Omental fat pad (tissue), 4 donors: ENCODE measurements around the gene PRKAR1A. TPM values are rescaled to one million over a fixed set of nuclear protein-coding genes. Genes with fewer than 3 reads are reported as not detected.

Source experiments
- ATAC-seq: fragments of 150-250 bp; one replicate; pipeline ENCODE4 v1.9.1; 2016; ENCODE audit warnings: mild to moderate bottlenecking, moderate library complexity; ENCODE audit not compliant: low FRiP score
- DNase-seq: peaks from one replicate; pipeline ENCODE4 v3.0.0-alpha.2; 2019; ENCODE audit warnings: low spot score
- CTCF ChIP-seq, 3 donors: fragments of 450-650 bp; IDR thresholded peaks; one replicate each; pipeline ENCODE4 v1.5.1; 2016 to 2017; ENCODE audit warnings: antibody characterized with exemption in 3 of 3, mild to moderate bottlenecking in 3 of 3, moderate library complexity in 2 of 3
- total RNA-seq, 4 donors: library from RNA; depleted of rRNA; stranded (reverse); fragments of >200 nt; gene quantifications; one replicate each; pipeline ENCODE4 v1.1.0, GENCODE V29; 2016

The PRKAR1A gene
- total RNA-seq, 4 donors from 2014 or later, result 352 to 561 (median 476) TPM

DNA sequence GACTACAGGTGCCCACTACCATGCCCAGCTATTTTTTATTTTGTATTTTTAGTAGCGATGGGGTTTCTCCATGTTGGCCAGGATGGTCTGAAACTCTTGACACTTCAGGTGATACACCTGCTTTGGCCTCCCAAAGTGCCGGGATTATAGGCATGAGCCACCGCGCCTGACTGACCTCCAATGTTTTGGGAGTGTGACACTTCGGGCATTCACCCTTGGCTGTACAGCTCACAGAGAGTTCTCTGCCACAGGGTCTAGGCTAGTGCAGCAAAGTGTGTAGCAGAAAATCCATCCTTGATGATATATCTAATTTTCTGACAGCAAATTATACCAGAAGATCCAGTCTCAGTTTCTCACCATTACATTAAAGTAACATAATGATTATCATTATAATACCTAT, 74.8 kb downstream of the PRKAR1A start:
- no peak for TF ChIP-seq CTCF (IDR thresholded peaks at IDR 0.05)
- DNase-seq (no peak), ATAC-seq (no peak)

- ATAC-seq (no peak), DNase-seq (no peak)
- TF ChIP-seq CTCF (IDR thresholded peaks at IDR 0.05), result no peak
Observed at GRCh38 chr17:68587847-68588246, 75.6 kb downstream of the PRKAR1A start.

DNA sequence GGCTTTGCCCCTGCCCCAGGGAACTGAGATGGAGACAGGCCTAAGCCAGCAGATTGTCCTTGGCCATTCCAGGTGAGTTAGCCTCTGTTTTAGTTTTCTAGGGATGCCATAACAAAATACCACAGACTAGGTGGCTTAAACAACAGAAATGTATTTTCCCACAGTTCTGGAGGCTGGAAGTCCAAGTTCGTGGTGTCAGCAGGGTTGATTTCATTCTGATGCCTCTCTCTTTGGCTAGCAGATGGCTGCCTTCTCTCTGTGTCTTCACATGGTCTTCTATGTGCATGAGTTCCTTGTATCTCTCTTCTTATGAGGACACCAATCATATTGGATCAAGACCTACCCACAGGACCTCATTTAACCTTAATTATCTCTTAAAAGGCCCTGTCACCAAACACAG, 76.1 kb downstream of the PRKAR1A start:
- ATAC-seq (no peak), DNase-seq (no peak)
- TF ChIP-seq CTCF (IDR thresholded peaks at IDR 0.05), result no peak

DNA sequence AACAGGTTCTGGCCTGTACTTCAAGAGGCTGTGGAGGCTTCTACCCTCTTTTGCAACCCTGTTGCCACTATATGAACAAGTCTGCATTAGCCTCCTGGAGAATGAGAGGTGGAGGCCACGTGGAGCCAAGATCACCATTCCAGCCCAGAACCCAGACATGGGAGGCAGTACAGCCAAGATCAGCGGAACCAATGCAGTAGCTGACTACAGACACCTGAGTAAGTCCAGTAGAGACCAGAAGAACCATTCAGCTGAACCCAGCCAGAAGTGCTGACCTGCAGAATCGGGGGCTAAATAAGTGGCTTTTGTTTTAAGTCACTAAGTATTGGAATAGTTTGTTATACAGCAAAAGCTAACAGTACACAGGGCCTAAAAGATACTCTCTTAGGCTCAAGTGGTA, 76.9 kb downstream of the PRKAR1A start:
- no peak for TF ChIP-seq CTCF (IDR thresholded peaks at IDR 0.05)
- ATAC-seq, result no peak
- DNase-seq, result no peak

DNA sequence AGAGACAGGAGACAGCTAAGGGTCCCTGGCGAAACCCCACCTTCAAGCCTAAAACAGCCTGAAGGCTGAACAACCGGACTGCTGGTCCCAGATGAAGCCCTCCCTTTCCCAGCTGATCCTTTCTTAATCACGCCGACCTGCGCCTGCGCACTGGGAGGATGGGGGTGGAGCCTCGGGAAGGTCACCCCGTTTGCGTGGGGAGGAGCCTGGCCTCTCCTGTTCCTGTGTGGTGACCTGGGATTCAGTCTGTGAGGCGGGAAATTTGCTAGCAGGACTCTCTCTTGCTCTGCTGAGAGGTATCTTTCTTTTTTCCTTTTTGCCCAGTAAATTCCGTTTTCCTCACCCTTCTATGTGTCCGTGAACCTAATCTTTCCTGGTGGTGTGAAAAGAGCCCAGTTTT, 79.4 kb downstream of the PRKAR1A start:
- no peak for DNase-seq
- no peak for TF ChIP-seq CTCF (IDR thresholded peaks at IDR 0.05)
- no peak for ATAC-seq

- no peak for ATAC-seq
- no peak for DNase-seq
Observed at GRCh38 chr17:68592009-68592408, 79.8 kb downstream of the PRKAR1A start.

More at GRCh38 chr17:68592009-68592408, 79.8 kb downstream of the PRKAR1A start:
- no peak for TF ChIP-seq CTCF (IDR thresholded peaks at IDR 0.05)
